Measurements from ENCODE around the gene RNF31.

Gene RNF31

DNA sequence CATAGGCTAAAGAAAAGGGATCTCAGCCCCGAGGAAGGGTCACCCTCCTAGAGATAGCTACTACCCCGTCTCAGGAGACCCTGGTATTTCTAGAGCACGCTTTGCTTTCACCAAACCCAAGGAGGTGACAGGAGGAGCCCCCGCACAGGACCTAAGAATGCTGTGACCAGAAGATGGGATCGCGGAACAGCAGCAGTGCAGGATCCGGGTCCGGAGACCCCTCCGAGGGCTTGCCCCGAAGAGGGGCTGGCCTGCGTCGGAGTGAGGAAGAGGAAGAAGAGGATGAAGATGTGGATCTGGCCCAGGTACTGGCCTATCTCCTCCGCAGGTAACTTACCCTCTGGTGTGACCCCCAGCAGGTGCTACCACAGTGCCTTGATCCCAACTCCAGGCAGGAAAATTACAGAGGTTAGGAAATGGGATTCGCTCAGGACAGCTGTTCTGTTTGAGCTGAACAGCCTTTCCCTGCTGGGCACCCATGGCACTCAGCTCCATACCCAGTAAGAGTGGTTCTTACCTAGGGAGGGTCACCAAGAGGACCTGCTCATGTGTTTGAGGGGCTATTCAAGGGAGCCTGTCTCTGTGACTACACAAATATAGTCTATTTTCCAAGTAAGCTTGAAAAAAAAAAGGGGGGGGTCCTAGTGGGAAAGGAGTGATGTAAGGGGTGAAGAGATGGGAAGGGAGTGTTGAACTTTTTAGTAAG lies 31.7 kb upstream of the RNF31 start:
- FAIRE-seq (no peak), DNase-seq (ENCODE audit: extremely low spot score, insufficient read length, low read depth) (no peak)

DNA sequence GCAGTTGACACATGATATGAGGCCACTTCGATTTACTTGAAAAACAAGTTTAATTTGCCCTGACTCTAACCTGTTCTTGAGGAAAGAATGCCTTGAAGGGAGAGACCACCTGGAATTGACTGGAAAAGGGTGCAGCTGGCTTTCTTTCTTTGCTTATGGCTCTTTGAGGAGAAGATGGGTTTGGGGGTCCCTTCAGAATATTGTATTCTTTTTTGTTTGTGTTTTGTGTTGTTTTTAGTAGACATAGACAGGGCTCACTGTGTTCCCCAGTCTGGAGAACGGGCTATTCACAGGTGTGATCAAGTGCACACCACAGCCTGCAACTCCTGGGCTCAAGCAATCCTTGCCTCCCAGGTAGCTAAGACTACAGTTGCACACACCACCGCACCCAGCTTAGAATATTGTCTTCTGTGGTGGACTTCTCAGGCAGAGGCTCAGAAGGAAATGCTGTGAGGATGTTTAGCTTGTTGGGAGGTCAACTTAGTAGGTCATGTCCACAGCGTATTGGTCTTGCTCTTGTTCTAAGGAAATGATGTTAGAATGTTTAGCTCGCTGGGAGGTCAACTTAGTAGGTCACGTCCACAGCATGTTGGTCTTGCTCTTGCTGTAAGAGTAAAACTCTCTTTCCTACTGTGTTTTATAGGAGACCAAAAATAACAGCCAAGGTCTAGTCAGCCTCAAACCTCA lies 31.0 kb upstream of the RNF31 start:
- no peak for DNase-seq (ENCODE audit: extremely low spot score, insufficient read length, low read depth)
- FAIRE-seq: no peak

DNA sequence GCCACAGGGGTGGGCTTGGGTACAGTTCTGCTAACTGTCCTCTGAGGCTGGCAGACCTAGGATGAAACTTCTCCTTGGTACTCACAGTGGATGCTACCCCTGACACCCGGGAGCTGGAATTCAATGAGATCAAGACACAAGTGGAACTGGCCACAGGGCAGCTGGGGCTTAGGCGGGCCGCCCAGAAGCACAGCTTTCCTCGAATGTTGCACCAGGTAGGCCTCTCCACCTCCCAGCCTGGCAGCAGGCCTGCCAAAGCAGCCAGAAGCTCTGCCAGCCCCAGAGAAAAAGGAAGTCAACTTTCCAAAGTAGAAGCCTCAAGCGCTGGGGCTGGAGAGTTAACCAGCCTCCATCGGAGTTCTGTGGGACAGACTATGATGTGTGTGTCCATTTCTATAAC lies 30.1 kb upstream of the RNF31 start:
- FAIRE-seq: no peak
- DNase-seq (ENCODE audit: extremely low spot score, insufficient read length, low read depth): no peak

DNA sequence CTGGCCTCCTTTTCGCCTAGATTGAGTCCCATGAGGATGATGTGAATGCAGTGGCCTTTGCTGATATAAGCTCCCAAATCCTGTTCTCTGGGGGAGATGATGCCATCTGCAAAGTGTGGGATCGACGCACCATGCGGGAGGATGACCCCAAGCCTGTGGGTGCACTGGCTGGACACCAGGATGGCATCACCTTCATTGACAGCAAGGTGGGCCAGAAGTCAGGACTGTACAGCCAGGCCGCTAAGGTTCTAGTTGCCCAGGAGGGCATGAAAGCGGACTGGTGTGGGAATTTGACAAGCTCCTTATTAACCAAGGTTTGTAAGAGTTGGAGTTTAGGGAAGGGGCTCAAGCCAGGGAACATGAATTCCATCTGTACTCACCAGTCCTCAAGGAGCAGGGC lies 27.6 kb upstream of the RNF31 start:
- DNase-seq (ENCODE audit: extremely low spot score, insufficient read length, low read depth) (no peak), FAIRE-seq (no peak)

DNA sequence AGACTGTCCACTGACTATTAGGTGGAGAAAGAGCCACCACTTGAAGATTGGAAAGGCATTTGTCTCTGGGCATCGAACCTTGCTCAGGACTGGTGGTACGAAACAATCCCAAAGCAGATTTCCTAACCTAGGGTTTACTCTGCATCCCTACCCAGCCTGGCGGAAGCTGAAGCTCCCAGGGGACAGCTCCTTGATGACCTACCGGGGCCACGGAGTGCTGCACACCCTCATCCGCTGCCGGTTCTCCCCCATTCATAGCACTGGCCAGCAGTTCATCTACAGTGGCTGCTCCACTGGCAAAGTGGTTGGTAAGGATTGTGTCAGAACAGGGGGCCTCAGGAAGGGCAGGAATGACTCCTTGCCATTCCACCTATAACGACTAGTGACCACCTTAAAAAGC lies 26.1 kb upstream of the RNF31 start:
- DNase-seq (ENCODE audit: extremely low spot score, insufficient read length, low read depth) (no peak), FAIRE-seq (no peak)

DNA sequence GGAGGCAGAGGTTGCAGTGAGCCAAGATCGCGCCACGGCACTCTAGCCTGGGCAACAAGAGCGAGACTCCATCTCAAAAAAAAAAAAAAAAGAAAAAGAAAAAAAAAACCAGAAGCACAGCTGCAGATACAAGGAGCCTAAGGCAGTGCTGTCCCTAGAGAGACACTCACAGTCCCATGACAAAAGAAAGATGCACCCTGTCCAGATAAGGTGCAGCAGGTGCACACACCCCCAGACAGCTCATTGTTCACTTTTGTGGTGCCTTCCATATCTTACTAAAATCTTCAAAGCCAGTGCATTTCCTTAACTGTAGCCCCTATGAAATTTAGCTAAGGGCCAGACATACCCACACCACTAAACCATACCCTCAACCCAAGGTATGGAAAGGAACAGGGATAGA lies 24.9 kb upstream of the RNF31 start:
- FAIRE-seq: no peak
- no peak for DNase-seq (ENCODE audit: extremely low spot score, insufficient read length, low read depth)

DNA sequence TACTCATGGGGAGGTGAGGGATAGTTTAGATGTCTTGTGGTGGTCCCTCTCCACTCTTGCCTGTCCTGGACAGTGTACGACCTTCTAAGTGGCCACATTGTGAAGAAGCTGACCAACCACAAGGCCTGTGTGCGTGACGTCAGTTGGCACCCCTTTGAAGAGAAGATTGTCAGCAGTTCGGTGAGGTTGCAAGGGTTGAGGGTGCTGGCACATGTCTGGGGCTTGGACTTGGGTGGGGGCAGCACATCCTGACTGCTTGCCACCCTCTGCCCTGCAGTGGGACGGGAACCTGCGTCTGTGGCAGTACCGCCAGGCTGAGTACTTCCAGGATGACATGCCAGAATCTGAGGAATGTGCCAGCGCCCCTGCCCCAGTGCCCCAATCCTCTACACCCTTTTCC lies 24.4 kb upstream of the RNF31 start:
- FAIRE-seq (no peak), DNase-seq (ENCODE audit: extremely low spot score, insufficient read length, low read depth) (no peak)

DNA sequence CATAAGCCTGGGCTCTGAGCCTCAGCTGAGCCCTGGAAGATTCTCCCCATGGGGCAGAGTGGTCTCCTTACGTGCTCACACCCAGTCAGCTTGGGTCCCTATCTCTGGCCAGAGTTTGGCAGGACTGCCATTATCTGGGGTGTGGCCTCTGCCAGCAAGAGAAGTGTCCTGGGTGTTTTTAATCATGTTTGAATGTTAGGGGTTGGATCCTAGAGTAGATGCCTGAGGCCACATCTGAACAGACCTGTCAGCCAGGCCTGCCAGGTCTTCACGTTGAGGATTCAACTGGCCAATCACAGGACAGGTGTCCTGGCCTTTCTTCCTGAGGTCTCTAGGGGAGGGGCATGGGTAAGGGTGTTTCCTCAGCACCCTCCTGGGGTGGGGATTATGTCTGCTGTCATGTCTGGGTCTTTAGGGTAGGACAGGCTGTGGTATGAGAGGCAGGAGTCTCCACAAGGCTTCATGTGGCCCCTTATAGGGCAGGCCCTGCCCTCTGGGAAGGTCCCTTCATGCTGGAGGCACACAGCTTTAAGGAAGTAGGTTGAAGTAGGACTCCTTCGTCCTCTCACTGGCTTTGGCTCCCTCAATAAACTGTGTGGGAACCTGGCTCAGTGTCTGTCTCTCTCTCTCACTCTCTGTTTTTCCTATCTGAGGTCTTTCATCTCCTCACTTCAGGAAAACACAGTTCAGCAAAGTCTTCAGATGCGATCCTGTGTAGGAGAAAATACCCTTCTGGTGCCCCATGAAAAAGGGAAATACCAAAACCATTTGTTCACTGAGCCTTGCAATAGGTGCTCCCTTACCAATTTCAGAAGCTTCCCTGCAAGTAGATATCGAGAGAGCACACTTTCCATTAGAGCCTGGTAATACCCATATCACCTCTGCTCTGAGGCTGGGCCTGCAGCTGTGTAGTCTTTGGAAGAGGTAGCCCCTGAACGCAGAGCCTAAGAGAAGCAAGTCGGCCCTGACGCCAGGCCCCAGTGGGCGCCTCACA lies 23.6 kb upstream of the RNF31 start:
- peak; percentile 51 for FAIRE-seq
- DNase-seq (ENCODE audit: extremely low spot score, insufficient read length, low read depth): no peak

DNA sequence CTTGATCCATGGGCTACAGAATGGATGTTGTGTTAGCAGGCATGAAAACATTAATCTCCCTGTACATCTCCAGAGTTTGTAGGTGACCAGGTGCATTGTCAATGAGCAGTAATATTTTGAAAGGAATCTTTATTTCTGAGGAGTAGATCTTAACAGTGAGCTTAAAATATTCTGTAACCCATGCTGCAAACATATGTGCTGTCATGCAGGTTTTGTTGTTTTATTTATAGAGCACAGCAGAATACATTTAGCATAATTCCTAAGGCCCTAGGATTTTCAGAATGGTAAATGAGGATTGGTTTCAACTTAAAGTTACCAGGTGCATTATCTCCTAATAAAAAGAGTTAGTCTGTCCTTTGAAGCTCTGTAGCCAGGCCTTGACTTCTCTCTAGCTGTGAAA lies 20.4 kb upstream of the RNF31 start:
- no peak for FAIRE-seq
- DNase-seq (ENCODE audit: extremely low spot score, insufficient read length, low read depth): no peak

DNA sequence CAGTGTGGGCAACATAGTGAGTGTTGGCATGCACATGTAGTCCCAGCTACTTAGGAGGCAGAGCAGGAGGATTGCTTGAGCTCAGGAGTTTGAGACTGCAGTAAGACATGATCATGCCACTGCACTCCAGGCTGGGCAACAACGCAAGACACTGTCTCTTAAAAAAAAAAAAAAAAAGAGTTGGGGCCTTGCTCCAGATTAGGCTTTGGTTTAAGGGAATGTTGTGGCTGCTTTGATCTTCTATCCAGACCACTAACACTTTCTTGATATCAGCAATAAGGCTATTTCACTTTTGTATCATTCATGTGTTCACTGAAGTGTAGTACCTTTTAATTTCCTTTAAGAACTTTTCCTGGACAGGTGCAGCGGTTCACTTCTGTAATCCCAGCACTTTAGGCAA lies 19.6 kb upstream of the RNF31 start:
- DNase-seq (ENCODE audit: extremely low spot score, insufficient read length, low read depth) (no peak), FAIRE-seq (no peak)

DNA sequence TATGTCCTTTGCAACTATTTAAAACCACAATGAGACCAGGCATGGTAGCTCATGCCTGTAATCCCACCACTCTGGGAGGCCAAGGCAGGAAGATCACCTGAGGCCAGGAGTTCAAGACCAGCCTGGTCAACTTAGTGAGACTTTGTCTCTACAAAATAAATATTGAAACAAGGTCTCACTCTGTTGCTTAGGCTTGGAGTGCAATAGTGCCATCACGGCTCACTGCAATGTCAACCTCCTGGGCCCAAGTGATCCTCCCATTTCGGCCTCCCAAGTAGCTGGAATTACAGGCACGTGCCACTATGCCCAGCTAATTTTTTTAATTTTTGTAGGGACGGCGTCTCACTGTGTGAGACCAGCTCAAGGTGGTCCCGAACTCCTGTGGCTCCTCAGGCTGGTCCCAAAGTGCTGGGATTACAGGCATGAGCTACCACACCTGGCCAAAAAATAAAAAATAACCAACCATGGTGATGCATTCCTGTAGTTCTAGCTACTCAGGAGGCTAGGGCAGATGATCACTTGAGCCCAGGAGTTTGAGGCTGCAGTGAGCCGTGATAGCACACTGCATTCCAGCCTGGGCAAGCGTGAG lies 17.8 kb upstream of the RNF31 start:
- DNase-seq (ENCODE audit: extremely low spot score, insufficient read length, low read depth) (no peak), FAIRE-seq (no peak)

DNA sequence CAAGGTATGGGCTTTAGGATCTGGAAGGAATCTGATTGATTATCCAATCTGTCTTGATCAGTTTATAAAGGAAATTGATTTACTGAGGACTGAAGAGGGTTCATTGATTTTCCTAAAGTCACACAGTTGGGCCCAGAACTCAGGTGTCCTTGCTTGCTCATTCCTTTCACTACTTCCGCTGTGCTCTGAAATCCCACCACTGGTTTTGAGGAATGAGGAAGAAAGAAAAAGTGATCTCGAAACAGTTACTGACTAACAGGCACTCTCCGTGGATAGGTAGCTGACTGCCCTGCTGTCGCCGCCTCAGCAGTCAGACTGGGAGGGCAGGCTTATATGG lies 16.9 kb upstream of the RNF31 start, which contains the start of gene FITM1:
FITM1 (plus strand) TSS at position 280 of the 337 bp plus-strand sequence. CDS start 905 bp downstream, outside the sequence.
- FAIRE-seq: no peak
- DNase-seq (ENCODE audit: extremely low spot score, insufficient read length, low read depth): no peak

DNA sequence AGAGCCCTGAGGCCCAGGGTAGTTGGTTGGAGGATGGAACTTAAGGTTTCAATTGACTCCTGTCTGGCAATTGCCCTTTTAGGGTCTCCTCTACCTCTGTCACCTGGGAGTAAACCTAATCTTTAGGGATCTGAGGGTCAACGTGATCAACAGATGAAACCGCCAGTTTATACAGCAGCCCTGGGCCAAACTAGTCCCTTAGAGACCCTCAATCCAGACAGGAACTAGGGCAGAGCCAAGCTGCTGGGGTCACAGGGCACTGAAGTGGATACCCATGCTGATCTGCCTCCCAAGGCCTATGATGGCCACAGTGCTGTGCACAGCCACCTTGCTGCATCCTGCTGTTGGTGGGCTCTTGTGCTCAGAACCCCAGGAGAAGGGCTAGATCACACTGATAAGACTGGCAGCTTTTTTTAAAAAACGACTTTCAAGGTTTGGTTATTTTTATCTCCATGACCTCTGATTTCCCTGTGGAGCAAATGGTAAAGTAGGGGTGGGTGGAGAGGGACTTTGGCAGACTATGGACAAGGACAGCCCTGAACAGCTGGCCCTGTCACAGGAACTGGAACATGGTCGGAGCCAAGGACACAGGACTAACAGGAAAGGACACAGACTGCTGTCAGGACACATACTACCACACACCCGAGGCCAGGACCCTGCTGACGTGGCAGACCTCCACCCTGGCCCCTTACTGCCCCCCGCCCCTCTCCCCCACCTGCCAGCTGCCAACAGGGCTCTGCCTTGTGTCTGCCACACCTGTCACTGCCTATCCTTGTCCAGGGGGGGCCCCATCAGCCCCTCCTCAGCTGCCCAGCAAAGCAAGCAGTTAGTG lies 16.4 kb upstream of the RNF31 start:
- DNase-seq (ENCODE audit: extremely low spot score, insufficient read length, low read depth): no peak
- FAIRE-seq: no peak

DNA sequence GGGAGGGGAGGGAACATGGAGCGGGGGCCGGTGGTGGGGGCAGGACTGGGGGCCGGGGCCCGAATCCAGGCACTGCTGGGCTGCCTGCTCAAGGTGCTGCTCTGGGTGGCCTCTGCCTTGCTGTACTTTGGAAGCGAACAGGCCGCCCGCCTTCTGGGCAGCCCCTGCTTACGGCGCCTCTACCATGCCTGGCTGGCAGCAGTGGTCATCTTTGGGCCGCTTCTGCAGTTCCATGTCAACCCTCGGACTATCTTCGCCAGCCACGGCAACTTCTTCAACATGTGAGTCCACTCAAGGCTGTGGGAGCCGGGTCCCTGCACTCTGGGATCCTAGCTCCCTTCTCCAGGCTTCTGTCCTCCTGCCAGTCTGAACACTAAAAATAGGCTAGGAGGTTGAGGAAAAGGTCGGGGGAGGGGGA lies 15.7 kb upstream of the RNF31 start:
- FAIRE-seq: no peak

DNA sequence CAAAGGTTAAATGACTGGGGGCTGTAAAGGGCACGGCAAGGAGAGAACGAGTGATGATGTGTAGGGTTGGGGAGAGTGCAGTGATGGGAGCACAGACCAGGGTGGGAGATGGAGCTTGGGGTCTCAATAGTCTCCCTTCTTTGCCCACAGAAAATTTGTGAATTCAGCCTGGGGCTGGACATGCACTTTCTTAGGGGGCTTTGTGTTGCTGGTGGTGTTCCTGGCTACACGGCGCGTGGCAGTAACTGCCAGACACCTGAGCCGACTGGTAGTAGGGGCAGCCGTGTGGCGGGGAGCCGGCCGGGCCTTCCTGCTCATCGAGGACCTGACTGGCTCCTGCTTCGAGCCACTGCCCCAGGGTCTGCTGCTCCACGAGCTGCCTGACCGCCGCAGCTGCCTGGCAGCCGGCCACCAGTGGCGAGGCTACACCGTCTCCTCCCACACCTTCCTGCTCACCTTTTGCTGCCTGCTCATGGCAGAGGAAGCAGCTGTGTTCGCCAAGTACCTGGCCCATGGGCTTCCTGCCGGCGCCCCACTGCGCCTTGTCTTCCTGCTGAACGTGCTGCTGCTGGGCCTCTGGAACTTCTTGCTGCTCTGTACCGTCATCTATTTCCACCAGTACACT lies 15.1 kb upstream of the RNF31 start:
- DNase-seq (ENCODE audit: extremely low spot score, insufficient read length, low read depth) (no peak), FAIRE-seq (no peak)

More for the DNA sequence above, 15.7 kb upstream of the RNF31 start:
- DNase-seq (ENCODE audit: extremely low spot score, insufficient read length, low read depth): no peak

DNA sequence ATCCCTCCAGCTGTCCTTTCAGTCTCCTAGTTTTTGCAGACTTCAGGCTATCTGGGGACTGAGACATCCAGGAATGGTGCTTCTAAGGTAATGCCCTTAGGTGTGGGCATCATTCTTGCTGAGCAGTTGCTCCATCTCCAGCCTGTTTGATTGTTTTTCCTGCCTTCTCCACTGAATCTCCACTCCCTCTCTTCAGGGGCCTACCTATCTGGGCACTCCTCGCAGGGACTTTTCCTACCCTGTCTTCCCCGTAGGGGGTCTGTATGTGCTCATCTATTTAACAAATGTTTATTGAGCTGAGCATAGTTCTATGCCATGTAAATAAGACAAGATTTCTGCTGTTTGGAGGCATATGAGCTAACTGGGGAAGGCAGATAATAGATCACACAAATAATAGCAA lies 14.3 kb upstream of the RNF31 start:
- no peak for DNase-seq (ENCODE audit: extremely low spot score, insufficient read length, low read depth)
- FAIRE-seq: no peak

DNA sequence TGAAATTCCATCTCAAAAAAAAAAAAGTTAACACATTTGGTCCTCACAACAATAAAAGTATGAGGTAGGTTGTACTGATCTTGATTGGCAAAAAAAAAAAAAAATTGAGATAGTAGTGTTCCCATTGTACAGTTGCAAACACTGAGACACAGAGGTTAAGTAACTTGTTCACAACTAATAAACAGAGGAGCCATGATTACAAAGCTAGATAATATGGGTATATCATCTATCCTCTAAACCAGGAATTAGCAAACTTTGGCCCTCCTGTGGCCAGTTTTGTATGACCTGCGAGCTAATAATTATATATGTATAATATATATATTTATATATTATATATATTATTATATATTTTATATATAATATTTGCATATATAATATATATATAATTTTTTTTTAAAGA lies 13.6 kb upstream of the RNF31 start:
- FAIRE-seq (no peak), DNase-seq (ENCODE audit: extremely low spot score, insufficient read length, low read depth) (no peak)

DNA sequence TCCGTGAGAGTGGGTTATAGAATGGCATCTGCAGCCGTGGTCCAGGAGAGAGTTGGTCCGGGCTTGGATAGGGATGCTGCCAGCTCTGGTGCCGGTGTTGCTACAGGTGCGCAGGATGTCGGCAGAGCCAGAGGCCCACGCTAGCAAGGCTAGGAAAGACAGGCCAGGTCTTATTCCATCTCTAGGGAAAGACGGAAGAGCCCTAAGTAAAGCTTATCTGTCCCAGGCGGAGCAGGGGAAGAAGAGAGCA lies 11.8 kb upstream of the RNF31 start:
- FAIRE-seq: no peak
- no peak for DNase-seq (ENCODE audit: extremely low spot score, insufficient read length, low read depth)

Measured in GM18507 (cell line).